Panc1 (cell line): ENCODE results near the gene ATP6V1G3.

Source experiments
- SIN3A ChIP-seq: IDR thresholded peaks from 2 replicates; pipeline ENCODE4 v1.6.1; 2012; ENCODE audit warnings: low read depth, mild to moderate bottlenecking, low read length, moderate library complexity, borderline replicate concordance; ENCODE audit not compliant: insufficient read depth
- TF ChIP-seq, protein P1 (sequence below): fragments of 450-650 bp; IDR thresholded peaks from 2 replicates; pipeline ENCODE4 v1.5.1; 2017; ENCODE audit warnings: mild to moderate bottlenecking

DNA sequence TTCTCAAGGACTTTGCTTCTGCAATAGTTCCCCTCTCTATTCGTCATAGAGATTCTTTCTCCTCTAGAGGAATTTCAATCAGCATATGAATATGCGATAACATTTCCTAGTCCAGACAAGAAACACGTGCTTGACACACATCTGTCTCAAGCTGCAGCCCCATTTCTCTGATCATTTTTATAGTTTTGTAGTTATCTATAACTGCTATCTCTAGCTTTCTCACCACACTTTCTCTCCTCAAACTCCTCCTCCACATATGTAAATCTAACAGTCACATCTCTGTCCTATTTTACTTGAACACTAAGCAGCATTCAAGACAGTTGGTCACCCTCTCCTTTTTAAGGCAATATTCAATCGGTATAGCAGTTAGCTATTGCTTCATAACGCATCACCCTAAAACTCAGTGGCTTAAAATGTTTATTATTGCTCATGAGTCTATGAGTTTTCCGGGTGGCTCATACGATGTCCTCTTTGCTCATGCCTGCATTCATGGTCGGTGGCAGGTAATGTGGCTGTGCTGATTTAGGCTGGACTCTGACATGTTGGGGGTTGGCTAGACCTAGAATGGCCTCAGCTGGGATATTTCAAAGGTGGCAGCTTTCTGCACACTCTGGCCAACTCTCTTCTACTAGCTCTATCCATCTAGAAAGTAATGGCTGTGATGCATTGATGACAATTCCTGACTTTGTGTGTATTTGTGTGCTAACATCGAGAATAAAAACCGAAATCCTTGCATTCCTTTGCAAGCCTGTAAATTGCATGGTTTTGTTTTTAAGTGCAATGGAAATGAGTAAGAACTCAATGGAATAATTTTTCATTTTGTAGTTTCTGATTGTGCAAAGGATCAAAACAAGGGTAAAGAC lies 20.6 kb downstream of the ATP6V1G3 start:
- TF ChIP-seq, protein P1, sequence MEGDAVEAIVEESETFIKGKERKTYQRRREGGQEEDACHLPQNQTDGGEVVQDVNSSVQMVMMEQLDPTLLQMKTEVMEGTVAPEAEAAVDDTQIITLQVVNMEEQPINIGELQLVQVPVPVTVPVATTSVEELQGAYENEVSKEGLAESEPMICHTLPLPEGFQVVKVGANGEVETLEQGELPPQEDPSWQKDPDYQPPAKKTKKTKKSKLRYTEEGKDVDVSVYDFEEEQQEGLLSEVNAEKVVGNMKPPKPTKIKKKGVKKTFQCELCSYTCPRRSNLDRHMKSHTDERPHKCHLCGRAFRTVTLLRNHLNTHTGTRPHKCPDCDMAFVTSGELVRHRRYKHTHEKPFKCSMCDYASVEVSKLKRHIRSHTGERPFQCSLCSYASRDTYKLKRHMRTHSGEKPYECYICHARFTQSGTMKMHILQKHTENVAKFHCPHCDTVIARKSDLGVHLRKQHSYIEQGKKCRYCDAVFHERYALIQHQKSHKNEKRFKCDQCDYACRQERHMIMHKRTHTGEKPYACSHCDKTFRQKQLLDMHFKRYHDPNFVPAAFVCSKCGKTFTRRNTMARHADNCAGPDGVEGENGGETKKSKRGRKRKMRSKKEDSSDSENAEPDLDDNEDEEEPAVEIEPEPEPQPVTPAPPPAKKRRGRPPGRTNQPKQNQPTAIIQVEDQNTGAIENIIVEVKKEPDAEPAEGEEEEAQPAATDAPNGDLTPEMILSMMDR, result no peak
- TF ChIP-seq SIN3A, result no peak
